Measurements from ENCODE around the gene LGALS1. TPM values are rescaled to one million over a fixed set of nuclear protein-coding genes. Genes with fewer than 3 reads are reported as not detected.

Gene LGALS1
- total and polyA plus RNA-seq, 2 experiments from 2014 or later, result 568 to 780 TPM

DNA sequence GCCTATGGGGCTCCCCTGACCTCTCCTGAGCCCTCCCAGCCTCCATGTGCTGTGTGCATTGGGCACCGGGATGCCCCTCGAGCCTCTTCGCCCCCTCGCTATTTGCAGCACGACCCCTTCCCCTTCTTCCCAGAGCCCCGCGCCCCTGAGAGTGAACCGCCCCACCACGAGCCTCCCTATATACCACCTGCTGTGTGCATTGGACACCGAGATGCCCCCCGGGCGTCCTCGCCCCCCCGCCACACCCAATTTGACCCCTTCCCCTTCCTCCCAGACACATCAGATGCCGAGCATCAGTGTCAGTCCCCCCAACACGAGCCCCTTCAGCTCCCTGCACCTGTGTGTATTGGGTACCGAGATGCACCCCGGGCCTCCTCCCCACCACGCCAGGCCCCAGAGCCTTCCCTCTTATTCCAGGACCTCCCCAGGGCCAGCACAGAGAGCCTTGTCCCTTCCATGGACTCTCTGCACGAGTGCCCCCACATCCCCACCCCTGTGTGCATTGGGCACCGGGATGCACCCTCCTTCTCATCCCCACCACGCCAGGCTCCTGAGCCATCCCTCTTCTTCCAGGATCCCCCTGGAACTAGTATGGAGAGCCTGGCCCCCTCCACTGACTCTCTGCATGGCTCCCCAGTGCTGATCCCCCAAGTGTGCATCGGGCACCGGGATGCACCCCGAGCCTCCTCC is 50.3 kb downstream of the LGALS1 start:
- Histone ChIP-seq H3K27ac (no peak overlapping the region), H3K36me3 (replicated peaks; ENCODE audit: insufficient read depth, low read depth) (no peaks in the 10 kb centered on the region), H3K9me3 (ENCODE audit: low read depth) (no peaks in the 10 kb centered on the region), H3K4me1 (ENCODE audit: insufficient read depth) (peaks cover 7% of the 10 kb centered on the region), H2AFZ (no peak overlapping the region), H3K27me3 (no peaks in the 10 kb centered on the region), H4K20me1 (ENCODE audit: insufficient read depth, poor library complexity, severe bottlenecking) (no peaks in the 10 kb centered on the region), H3K4me2 (no peak overlapping the region), H3K4me3 (no peak overlapping the region), H3K79me2 (no peaks in the 10 kb centered on the region), H3K9me2 (replicated peaks; ENCODE audit: insufficient read depth) (no peaks in the 10 kb centered on the region)
- WGBS (ENCODE audit: low lambda C conversion rate, missing lambda C conversion rate), result 99% methylated on average over 10 of the region's 25 CpGs
- TF ChIP-seq EZH2phosphoT487 (IDR thresholded peaks at IDR 0.05; ENCODE audit: low read depth, severe bottlenecking, unreplicated experiment) (no peak), EZH2 (IDR thresholded peaks at IDR 0.05; ENCODE audit: borderline replicate concordance) (no peak), CTCF (IDR thresholded peaks at IDR 0.05; ENCODE audit: poor library complexity) (no peak)
- no peak for DNase-seq (ENCODE audit: low spot score)

- Histone ChIP-seq H2AFZ (no peak overlapping the region), H3K27ac (no peak overlapping the region), H3K79me2 (no peaks in the 10 kb centered on the region), H3K9me3 (ENCODE audit: low read depth) (no peaks in the 10 kb centered on the region), H3K4me2 (no peak overlapping the region), H3K36me3 (replicated peaks; ENCODE audit: insufficient read depth, low read depth) (no peaks in the 10 kb centered on the region), H4K20me1 (ENCODE audit: insufficient read depth, poor library complexity, severe bottlenecking) (no peaks in the 10 kb centered on the region), H3K9me2 (replicated peaks; ENCODE audit: insufficient read depth) (no peaks in the 10 kb centered on the region), H3K4me3 (no peak overlapping the region), H3K4me1 (ENCODE audit: insufficient read depth) (peaks cover 9% of the 10 kb centered on the region), H3K27me3 (no peaks in the 10 kb centered on the region)
- no peak for DNase-seq (ENCODE audit: low spot score)
- no peak for TF ChIP-seq EZH2phosphoT487 (IDR thresholded peaks at IDR 0.05; ENCODE audit: low read depth, severe bottlenecking, unreplicated experiment)
- no peak for TF ChIP-seq CTCF (IDR thresholded peaks at IDR 0.05; ENCODE audit: poor library complexity)
- no peak for TF ChIP-seq EZH2 (IDR thresholded peaks at IDR 0.05; ENCODE audit: borderline replicate concordance)
- 87% methylated on average over 19 of the region's 20 CpGs for WGBS (ENCODE audit: low lambda C conversion rate, missing lambda C conversion rate)
These were observed 50.9 kb downstream of the LGALS1 start for GRCh38 chr22:37726241-37726887.

GRCh38 chr22:37728620-37729019 is 53.2 kb downstream of the LGALS1 start:
- Histone ChIP-seq H3K9me3 (ENCODE audit: low read depth) (no peaks in the 10 kb centered on the region), H3K9me2 (replicated peaks; ENCODE audit: insufficient read depth) (no peaks in the 10 kb centered on the region), H3K4me2 (no peak overlapping the region), H3K27ac (no peak overlapping the region), H3K27me3 (no peaks in the 10 kb centered on the region), H4K20me1 (ENCODE audit: insufficient read depth, poor library complexity, severe bottlenecking) (no peaks in the 10 kb centered on the region), H3K36me3 (replicated peaks; ENCODE audit: insufficient read depth, low read depth) (no peaks in the 10 kb centered on the region), H3K4me3 (no peak overlapping the region), H3K4me1 (ENCODE audit: insufficient read depth) (peaks cover 14% of the 10 kb centered on the region), H3K79me2 (no peaks in the 10 kb centered on the region), H2AFZ (no peak overlapping the region)
- no peak for DNase-seq (ENCODE audit: low spot score)
- no peak for TF ChIP-seq EZH2phosphoT487 (IDR thresholded peaks at IDR 0.05; ENCODE audit: low read depth, severe bottlenecking, unreplicated experiment)
- TF ChIP-seq CTCF (IDR thresholded peaks at IDR 0.05; ENCODE audit: poor library complexity), result no peak
- TF ChIP-seq EZH2 (IDR thresholded peaks at IDR 0.05; ENCODE audit: borderline replicate concordance), result no peak
- WGBS (ENCODE audit: low lambda C conversion rate, missing lambda C conversion rate), result 100% methylated on average over 1 of the region's 1 CpG

Small RNA genes within 50 kb of the gene (small RNA-seq; reads per million reads assigned to genes)
- gene RN7SL385P, result not detected

Other genes starting within 250 kb of the LGALS1 start
- gene ELFN2, start 248.2 kb upstream of the LGALS1 start, total RNA-seq, result 0.20 and 0.53 TPM in 2 replicates
- gene ELFN2, start 248.2 kb upstream of the LGALS1 start, polyA plus RNA-seq, result 0.19 and 0.40 TPM in 2 replicates
- gene MFNG, start 189.3 kb upstream of the LGALS1 start, total RNA-seq, result 1.7 and 3.3 TPM in 2 replicates
- gene MFNG, start 189.3 kb upstream of the LGALS1 start, polyA plus RNA-seq, result 3.3 and 6.3 TPM in 2 replicates
- gene CARD10, start 156.2 kb upstream of the LGALS1 start, total RNA-seq, result 19.1 and 23.4 TPM in 2 replicates
- gene CARD10, start 156.2 kb upstream of the LGALS1 start, polyA plus RNA-seq, result 28.7 and 31.2 TPM in 2 replicates
- gene CDC42EP1, start 115.2 kb upstream of the LGALS1 start, total RNA-seq, result 31.4 and 34.6 TPM in 2 replicates
- 146 and 149 TPM in 2 replicates for gene CDC42EP1, start 115.2 kb upstream of the LGALS1 start, polyA plus RNA-seq
- 60.1 and 80.9 TPM in 2 replicates for gene LGALS2, start 95.5 kb upstream of the LGALS1 start, total RNA-seq
- gene LGALS2, start 95.5 kb upstream of the LGALS1 start, polyA plus RNA-seq, result 115 and 125 TPM in 2 replicates
- 25.5 and 30.2 TPM in 2 replicates for gene GGA1, start 66.8 kb upstream of the LGALS1 start, total RNA-seq
- gene GGA1, start 66.8 kb upstream of the LGALS1 start, polyA plus RNA-seq, result 51.5 and 75.3 TPM in 2 replicates
- gene SH3BP1, start 36.0 kb upstream of the LGALS1 start, total RNA-seq, result 6.4 and 14.0 TPM in 2 replicates
- gene SH3BP1, start 36.0 kb upstream of the LGALS1 start, polyA plus RNA-seq, result 12.3 and 21.6 TPM in 2 replicates
- gene PDXP, start 16.9 kb upstream of the LGALS1 start, total RNA-seq, result 15.0 and 18.3 TPM in 2 replicates
- 25.0 and 27.6 TPM in 2 replicates for gene PDXP, start 16.9 kb upstream of the LGALS1 start, polyA plus RNA-seq
- 11.4 and 22.6 TPM in 2 replicates for gene NOL12, start 10.7 kb downstream of the LGALS1 start, total RNA-seq
- gene NOL12, start 10.7 kb downstream of the LGALS1 start, polyA plus RNA-seq, result 27.6 and 31.9 TPM in 2 replicates
- 51.2 and 57.2 TPM in 2 replicates for gene TRIOBP, start 21.4 kb downstream of the LGALS1 start, total RNA-seq
- 96.1 and 97.4 TPM in 2 replicates for gene TRIOBP, start 21.4 kb downstream of the LGALS1 start, polyA plus RNA-seq
- 20.2 and 20.4 TPM in 2 replicates for gene GCAT, start 132.3 kb downstream of the LGALS1 start, total RNA-seq
- gene GCAT, start 132.3 kb downstream of the LGALS1 start, polyA plus RNA-seq, result 31.5 and 40.0 TPM in 2 replicates
- gene GALR3, start 147.7 kb downstream of the LGALS1 start, total RNA-seq, result not detected in 2 replicates
- gene GALR3, start 147.7 kb downstream of the LGALS1 start, polyA plus RNA-seq, result 0.29 TPM in 1 of 2 replicates, not detected in the other
- 28.5 and 30.4 TPM in 2 replicates for gene ANKRD54, start 168.7 kb downstream of the LGALS1 start, total RNA-seq
- 29.9 and 33.2 TPM in 2 replicates for gene ANKRD54, start 168.7 kb downstream of the LGALS1 start, polyA plus RNA-seq
- 365 and 421 TPM in 2 replicates for gene EIF3L, start 173.8 kb downstream of the LGALS1 start, total RNA-seq
- gene EIF3L, start 173.8 kb downstream of the LGALS1 start, polyA plus RNA-seq, result 172 and 199 TPM in 2 replicates
- 20.3 and 26.1 TPM in 2 replicates for gene MICALL1, start 230.7 kb downstream of the LGALS1 start, total RNA-seq
- gene MICALL1, start 230.7 kb downstream of the LGALS1 start, polyA plus RNA-seq, result 11.7 and 15.0 TPM in 2 replicates

All from hepatocyte (in vitro differentiated cells).